SW 1271 (cell line): Measurements from ENCODE around the gene PAK4.

ENCODE experiments used
- DNase-seq, 2 experiments: peaks; one replicate each; lab custom pipeline; 2025; lab: John Stamatoyannopoulos, UW

Gene PAK4

GRCh38 chr19:39146686-39147450 is 21.3 kb downstream of the PAK4 start:
- no peak for DNase-seq

- DNase-seq = no peak
Measured at GRCh38 chr19:39147480-39147879, 21.9 kb downstream of the PAK4 start.

GRCh38 chr19:39148939-39149529 is 23.4 kb downstream of the PAK4 start:
- DNase-seq = no peak

- DNase-seq = no peak
Measured at GRCh38 chr19:39150235-39150634, 24.6 kb downstream of the PAK4 start.

GRCh38 chr19:39150807-39151600 is 25.4 kb downstream of the PAK4 start:
- DNase-seq = no peak

- DNase-seq = no peak
Measured at GRCh38 chr19:39152066-39152465, 26.5 kb downstream of the PAK4 start.

GRCh38 chr19:39154100-39154628 is 28.6 kb downstream of the PAK4 start:
- DNase-seq = no peak

GRCh38 chr19:39154629-39155100 is 29.1 kb downstream of the PAK4 start:
- DNase-seq = no peak

- no peak for DNase-seq
Measured at GRCh38 chr19:39155114-39155700, 29.6 kb downstream of the PAK4 start.

GRCh38 chr19:39155741-39156140 is 30.2 kb downstream of the PAK4 start:
- no peak for DNase-seq

GRCh38 chr19:39156326-39157230 is 31.0 kb downstream of the PAK4 start:
- DNase-seq = no peak

- no peak for DNase-seq
Measured at GRCh38 chr19:39157275-39157996, 31.9 kb downstream of the PAK4 start.

- DNase-seq = no peak
Measured at GRCh38 chr19:39157997-39158389, 32.4 kb downstream of the PAK4 start.

DNA sequence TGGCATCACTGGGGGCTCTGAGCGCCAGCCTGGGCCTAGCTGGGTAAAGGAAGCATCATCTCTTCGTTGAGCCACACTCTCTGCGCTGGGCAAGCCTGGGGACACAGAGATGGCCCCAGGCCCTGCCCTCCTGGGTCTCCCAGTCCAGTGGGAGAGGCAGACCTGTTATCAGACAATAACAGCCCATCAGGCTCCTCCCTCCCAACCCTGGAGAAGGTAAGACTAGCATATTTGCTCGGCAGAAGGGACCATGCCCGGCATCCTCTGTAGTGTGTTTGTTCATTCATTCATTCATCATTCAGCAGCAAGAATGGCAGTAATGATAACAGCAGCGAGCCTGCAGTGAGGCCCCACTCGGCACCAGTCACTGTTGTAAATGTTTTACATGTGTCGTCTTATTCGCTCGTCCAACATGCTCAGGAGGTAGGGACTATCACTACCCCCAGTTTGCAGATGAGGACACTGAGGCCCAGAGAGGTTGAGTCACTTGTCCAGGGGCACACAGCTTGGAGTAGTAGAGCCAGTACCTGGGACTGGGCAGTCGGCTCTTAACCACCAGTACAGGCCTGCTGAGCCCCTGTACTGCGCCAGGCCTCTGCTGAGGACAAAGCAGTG is 33.2 kb downstream of the PAK4 start:
- no peak for DNase-seq

DNA sequence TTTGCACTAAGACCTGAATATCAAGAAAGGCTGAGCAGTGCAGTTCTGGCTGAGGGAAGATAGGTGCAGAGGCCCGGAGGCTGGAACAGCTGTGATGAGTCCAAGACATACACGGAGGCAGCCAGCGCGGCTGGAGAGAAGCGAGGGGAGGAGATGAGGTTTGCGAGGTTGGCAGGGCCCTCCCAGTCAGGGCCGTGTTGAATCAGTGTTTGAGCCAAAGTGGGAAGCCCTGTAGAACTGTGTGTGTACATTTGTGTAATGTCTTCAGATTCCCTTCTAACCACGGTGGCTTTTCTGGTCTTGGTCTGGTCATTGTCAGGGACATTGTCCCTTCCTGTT is 34.9 kb downstream of the PAK4 start:
- no peak for DNase-seq

DNA sequence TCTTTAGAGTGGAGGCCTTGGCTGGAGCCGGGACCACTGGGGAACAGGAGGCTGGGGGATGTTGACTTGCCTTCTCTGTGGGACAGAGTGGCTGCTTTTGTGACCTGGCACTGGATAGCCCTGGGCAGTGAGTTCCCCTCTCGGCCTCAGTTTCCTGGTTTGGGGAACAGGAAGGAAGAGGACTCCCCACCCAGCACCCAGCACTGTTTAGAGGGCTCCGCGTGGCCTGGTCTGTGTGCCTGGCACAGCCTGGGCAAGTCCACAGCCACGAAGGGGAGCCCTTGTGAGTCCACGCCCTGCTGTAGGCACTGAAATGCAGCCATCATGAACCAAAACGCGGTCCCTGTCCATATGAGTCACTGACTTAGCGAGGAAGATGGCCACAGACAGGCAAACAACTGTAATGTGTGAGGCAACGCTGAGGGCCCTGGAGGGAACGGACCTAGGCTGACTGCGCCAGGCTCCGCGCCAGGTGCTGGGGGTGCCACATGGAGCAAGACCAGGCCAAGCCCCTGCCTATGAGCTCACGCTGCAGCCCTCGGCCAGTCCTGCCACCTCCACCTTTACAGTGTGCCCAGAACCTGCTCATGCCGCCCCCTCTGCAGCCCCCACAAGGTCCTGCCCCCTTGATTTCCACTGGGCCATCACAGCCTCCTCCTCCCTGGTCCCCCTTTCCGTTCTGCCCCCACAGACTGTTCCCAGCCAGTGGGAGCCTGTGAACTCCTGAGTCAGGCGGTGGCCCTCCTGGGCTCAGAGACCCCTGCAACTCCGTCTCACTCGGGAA is 35.5 kb downstream of the PAK4 start:
- no peak for DNase-seq

DNA sequence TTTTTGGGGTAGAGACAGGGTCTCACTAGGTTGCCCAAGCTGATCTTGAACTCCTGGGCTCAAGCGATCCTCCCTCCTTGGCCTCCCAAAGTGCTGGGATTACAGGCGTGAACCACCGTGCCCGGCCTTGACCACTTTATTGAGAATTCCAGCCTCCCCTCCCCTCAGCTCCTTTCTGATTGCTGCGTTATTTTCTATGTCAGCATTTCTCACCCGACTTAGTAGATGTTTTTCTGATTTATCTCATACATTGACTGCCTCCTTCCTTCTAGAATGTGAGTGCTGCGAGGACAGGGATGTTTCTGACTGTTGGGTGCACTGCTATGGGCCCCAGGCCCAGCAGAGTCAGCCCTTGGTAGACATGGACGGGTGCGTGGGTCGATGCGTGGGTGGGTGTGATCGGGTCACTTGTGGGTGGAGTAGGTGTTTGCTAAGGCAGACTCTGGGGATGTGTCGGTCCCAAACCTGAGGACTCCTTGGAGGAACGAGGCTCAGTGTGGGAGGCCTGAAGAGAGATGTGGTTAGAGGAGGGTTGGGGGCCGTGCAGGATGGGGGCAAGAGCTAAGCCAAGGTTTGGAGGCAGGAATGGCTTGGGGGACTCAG is 37.0 kb downstream of the PAK4 start:
- no peak for DNase-seq

DNA sequence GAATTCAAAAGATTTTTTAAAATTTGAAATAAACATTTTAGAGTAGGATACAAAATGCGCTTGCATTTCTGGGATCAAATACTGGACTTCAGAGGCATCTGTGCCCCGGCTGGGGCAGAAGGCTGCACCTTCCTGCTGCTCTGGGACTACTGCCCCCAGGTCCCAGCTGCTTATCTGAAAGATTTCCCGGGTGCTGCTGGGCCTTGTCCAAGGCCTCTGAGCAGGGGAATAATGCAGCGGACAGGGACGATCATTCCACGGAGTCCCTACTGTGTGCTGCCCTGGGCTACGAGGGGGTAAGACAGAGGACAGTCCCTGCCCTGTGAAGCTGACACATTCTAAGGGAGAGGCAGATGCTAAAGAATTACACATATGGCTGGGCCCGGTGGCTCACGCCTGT is 38.0 kb downstream of the PAK4 start:
- no peak for DNase-seq

DNA sequence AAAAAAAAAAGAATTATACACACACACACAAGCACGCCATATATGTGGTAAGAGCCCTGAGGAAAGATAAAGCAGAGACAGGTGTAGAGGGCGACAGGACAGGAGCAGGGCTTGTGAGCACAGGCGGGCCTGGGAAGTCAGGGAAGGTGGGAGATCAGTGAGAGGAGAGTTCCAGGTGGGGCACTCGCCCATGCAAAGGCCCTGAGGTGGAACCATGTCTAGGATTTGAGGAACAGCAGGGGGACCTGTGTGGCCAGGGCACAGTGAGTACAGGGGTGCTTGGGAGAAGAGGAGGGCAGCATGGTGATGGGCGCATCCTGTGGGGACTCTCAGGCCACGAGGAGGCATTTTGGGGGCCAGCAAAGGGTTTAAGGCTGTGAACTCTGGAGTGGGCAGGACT is 38.7 kb downstream of the PAK4 start:
- no peak for DNase-seq
